Suprapubic skin (tissue), 4 donors: ENCODE data around the gene TGM3.

Experiments used
- EP300 ChIP-seq: sonication (generic); formaldehyde crosslinking; IDR thresholded peaks from one replicate; pipeline ENCODE4 v1.6.1; 2017; ENCODE audit warnings: antibody characterized with exemption
- POLR2A ChIP-seq, 2 donors: fragments of 450-650 bp; IDR thresholded peaks; one replicate each; pipeline ENCODE4 v1.6.1; 2017; ENCODE audit warnings: antibody characterized with exemption in 2 of 2, mild to moderate bottlenecking in 2 of 2, moderate library complexity in 2 of 2
- POLR2AphosphoS5 ChIP-seq, 3 donors: sonication (generic); formaldehyde crosslinking; IDR thresholded peaks; one replicate each; pipeline ENCODE4 v1.6.1; 2017; ENCODE audit warnings: antibody characterized with exemption in 3 of 3

GRCh38 chr20:2295286-2295685, 515 bp upstream of the TGM3 start:
- TF ChIP-seq POLR2AphosphoS5 (IDR thresholded peaks at IDR 0.05) (no peak), EP300 (no peak), POLR2A (IDR thresholded peaks at IDR 0.05) (no peak)
